SH-SY5Y (cell line): ENCODE results near the gene MED8.

Source experiments
- GATA2 ChIP-seq: IDR thresholded peaks from 2 replicates; pipeline ENCODE4 v1.6.1; 2011; ENCODE audit warnings: mild to moderate bottlenecking, low read depth, low read length
- GATA3 ChIP-seq: IDR thresholded peaks from 2 replicates; pipeline ENCODE4 v1.6.1; 2011; ENCODE audit warnings: low read depth, mild to moderate bottlenecking, low read length, moderate library complexity

GRCh38 chr1:43367904-43368645 is 21.5 kb downstream of the MED8 start, which contains the start of gene ELOVL1:
- TF ChIP-seq GATA2 = no peak
- no peak for TF ChIP-seq GATA3
